ENCODE measurements around the gene TRPM7.

Gene TRPM7

GRCh38 chr15:50676799-50677483 is 9.7 kb downstream of the TRPM7 start:
- H3K27ac ChIP-seq = no peak overlapping the region
- H3K9me3 ChIP-seq (ENCODE audit: severe bottlenecking) = no peaks in the 10 kb centered on the region
- peaks cover 7% of the 10 kb centered on the region for H3K36me3 ChIP-seq
- no peaks in the 10 kb centered on the region for H3K27me3 ChIP-seq (ENCODE audit: insufficient read depth, low read depth, severe bottlenecking)
- TF ChIP-seq CTCF (IDR thresholded peaks at IDR 0.05; ENCODE audit: low read depth, low read length) = no peak
- no peak for DNase-seq
- H3K4me3 ChIP-seq (ENCODE audit: low read depth, low read length) = no peak overlapping the region

GRCh38 chr15:50675535-50676144 is 11.0 kb downstream of the TRPM7 start:
- Histone ChIP-seq H3K36me3 (peaks cover 7% of the 10 kb centered on the region), H3K27me3 (ENCODE audit: insufficient read depth, low read depth, severe bottlenecking) (no peaks in the 10 kb centered on the region), H3K27ac (no peak overlapping the region), H3K9me3 (ENCODE audit: severe bottlenecking) (no peaks in the 10 kb centered on the region), H3K4me3 (ENCODE audit: low read depth, low read length) (no peak overlapping the region)
- no peak for DNase-seq
- TF ChIP-seq CTCF (IDR thresholded peaks at IDR 0.05; ENCODE audit: low read depth, low read length) = no peak

- TF ChIP-seq CTCF (IDR thresholded peaks at IDR 0.05; ENCODE audit: low read depth, low read length) = no peak
- peaks cover 8% of the 10 kb centered on the region for H3K36me3 ChIP-seq
These were observed 16.5 kb downstream of the TRPM7 start for GRCh38 chr15:50670115-50670514.

GRCh38 chr15:50669611-50670010 is 17.0 kb downstream of the TRPM7 start:
- DNase-seq = no peak
- Histone ChIP-seq H3K36me3 (peaks cover 10% of the 10 kb centered on the region), H3K27ac (no peak overlapping the region), H3K27me3 (ENCODE audit: insufficient read depth, low read depth, severe bottlenecking) (no peaks in the 10 kb centered on the region), H3K4me3 (ENCODE audit: low read depth, low read length) (no peak overlapping the region), H3K9me3 (ENCODE audit: severe bottlenecking) (no peaks in the 10 kb centered on the region)
- TF ChIP-seq CTCF (IDR thresholded peaks at IDR 0.05; ENCODE audit: low read depth, low read length) = no peak

More at GRCh38 chr15:50670115-50670514, 16.5 kb downstream of the TRPM7 start:
- Histone ChIP-seq H3K27ac (no peak overlapping the region), H3K4me3 (ENCODE audit: low read depth, low read length) (no peak overlapping the region), H3K27me3 (ENCODE audit: insufficient read depth, low read depth, severe bottlenecking) (no peaks in the 10 kb centered on the region), H3K9me3 (ENCODE audit: severe bottlenecking) (no peaks in the 10 kb centered on the region)
- no peak for DNase-seq

GRCh38 chr15:50665938-50666337 is 20.7 kb downstream of the TRPM7 start:
- H3K9me3 ChIP-seq (ENCODE audit: severe bottlenecking) = no peaks in the 10 kb centered on the region
- no peak overlapping the region for H3K4me3 ChIP-seq (ENCODE audit: low read depth, low read length)
- TF ChIP-seq CTCF (IDR thresholded peaks at IDR 0.05; ENCODE audit: low read depth, low read length) = no peak
- no peaks in the 10 kb centered on the region for H3K27me3 ChIP-seq (ENCODE audit: insufficient read depth, low read depth, severe bottlenecking)
- DNase-seq = no peak
- no peak overlapping the region for H3K27ac ChIP-seq
- H3K36me3 ChIP-seq = peaks cover 34% of the 10 kb centered on the region

Data from WERI-Rb-1 (cell line).